RWPE1 (cell line): ENCODE data around the gene KRT32.
"Not testable (repeated sequence)": the region's sequence is repeated elsewhere in the genome, so short reads cannot be mapped to it uniquely, and the experiment has no call there.

Experiments used
- CTCF ChIA-PET: fragments of 350-600 bp; sonication (Branson Sonifier 250); formaldehyde crosslinking; extraction: SDS; loops from one replicate; lab custom pipeline; 2021; lab: Yijun Ruan, JAX
- POLR2A ChIA-PET: fragments of 400-600 bp; formaldehyde crosslinking; extraction: SDS; loops from one replicate; lab custom pipeline; 2020; ENCODE audit warnings: antibody characterized with exemption; ENCODE audit not compliant: low non-redundant PET; lab: Yijun Ruan, JAX
- DNase-seq: peaks from one replicate; pipeline ENCODE4 v3.0.0; 2012; ENCODE audit warnings: low spot score
- H3K27ac ChIP-seq: fragments of 450-650 bp; 2 replicates; pipeline ENCODE4 v1.5.1; 2017
- CTCF ChIP-seq: fragments of 450-650 bp; conservative IDR thresholded peaks from 2 replicates; pipeline ENCODE4 v1.5.1; 2017; ENCODE audit warnings: low read depth, mild to moderate bottlenecking

The KRT32 gene

GRCh38 chr17:41429667-41430066, 37.5 kb downstream of the KRT32 start:
- no peak for DNase-seq
- TF ChIP-seq CTCF: no peak
- H3K27ac ChIP-seq: no peak overlapping the region
- CTCF ChIA-PET: no interaction called here
- POLR2A ChIA-PET: no interaction called here

- TF ChIP-seq CTCF: no peak
- DNase-seq: no peak
- POLR2A ChIA-PET: no interaction called here
Observed at GRCh38 chr17:41428591-41429291, 38.4 kb downstream of the KRT32 start.

GRCh38 chr17:41424111-41424635, 43.0 kb downstream of the KRT32 start, which contains the start of gene KRT37:
Gene KRT37, minus strand, starts transcription at chr17:41424585. Its CDS starts 62 bp downstream, at chr17:41424523.
- no peak for DNase-seq
- ChIA-PET CTCF (no interaction called here), POLR2A (no interaction called here)
- H3K27ac ChIP-seq: no peak within 1 kb of the TSS
- TF ChIP-seq CTCF: no peak

More at GRCh38 chr17:41428591-41429291, 38.4 kb downstream of the KRT32 start:
- no peak overlapping the region for H3K27ac ChIP-seq
- CTCF ChIA-PET: interaction anchor here (0.7 to 1.0 kb wide), 2 partner anchors 11 to 558 kb away, joined by 3 read pairs; no protein-coding TSS in a partner anchor

DNA sequence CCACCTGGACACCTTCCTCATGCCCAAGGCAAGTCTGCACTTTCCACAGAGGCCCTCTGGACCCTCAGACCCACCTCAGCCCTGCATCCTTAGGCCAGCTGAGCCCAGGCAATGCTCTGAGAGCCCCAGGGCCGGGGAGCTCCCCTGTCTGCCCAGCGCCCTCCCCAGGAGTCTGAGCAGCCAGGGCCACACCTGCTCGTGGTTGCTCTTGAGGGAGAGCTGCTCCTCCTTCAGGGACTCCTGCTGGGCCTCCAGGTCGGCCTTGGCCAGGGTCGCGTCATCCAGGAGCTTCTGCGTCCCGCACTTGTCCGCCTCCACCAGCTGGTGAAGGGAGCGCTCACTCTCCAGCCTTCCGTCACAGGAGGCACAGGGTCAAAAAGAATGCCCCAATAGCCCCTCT, 44.6 kb downstream of the KRT32 start:
- H3K27ac ChIP-seq: peak overlapping the region; percentile 98
- CTCF ChIA-PET: interaction anchor here (0.6 to 0.7 kb wide), 3 partner anchors 88 to 705 kb away, joined by 3 to 4 read pairs (median 4); partner anchors contain the start of gene KRT15
- POLR2A ChIA-PET, DNase-seq: not testable (repeated sequence)

DNA sequence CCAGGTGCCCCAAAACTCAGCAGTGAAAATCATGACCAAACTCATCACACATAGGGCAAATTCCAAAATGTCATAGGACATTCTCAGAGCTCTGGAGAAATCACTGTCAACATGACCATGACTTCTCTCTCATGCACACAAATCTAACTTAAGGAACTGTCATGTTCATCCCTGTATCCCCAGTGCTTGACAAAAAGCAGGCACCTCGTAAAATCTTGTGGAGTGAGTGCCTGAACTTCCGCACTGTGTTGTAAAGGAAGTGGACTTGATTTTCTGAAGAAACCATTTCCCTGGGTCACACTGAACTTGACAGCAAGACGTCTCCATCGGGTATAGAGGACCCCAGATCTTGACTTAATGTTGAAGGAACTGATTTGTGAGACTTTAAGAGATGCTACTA, 45.6 kb downstream of the KRT32 start:
- TF ChIP-seq CTCF: no peak
- no peak for DNase-seq
- CTCF ChIA-PET: interaction anchor here (1.0 kb wide), 1 partner anchor 457 kb away, joined by 3 read pairs; no protein-coding TSS in a partner anchor
- H3K27ac ChIP-seq: peak overlapping the region; percentile 98
- POLR2A ChIA-PET: no interaction called here

- peak overlapping the region; percentile 98 for H3K27ac ChIP-seq
- TF ChIP-seq CTCF: no peak
- ChIA-PET CTCF (interaction anchor here (1.0 kb wide), 1 partner anchor 457 kb away, joined by 3 read pairs; no protein-coding TSS in a partner anchor), POLR2A (no interaction called here)
- DNase-seq: peak; percentile 70
Observed at GRCh38 chr17:41421116-41421515, 46.1 kb downstream of the KRT32 start.

- ChIA-PET POLR2A (no interaction called here), CTCF (no interaction called here)
- peak; percentile 76 for DNase-seq
- no peak for TF ChIP-seq CTCF
- peak overlapping the region; percentile 98 for H3K27ac ChIP-seq
Observed at GRCh38 chr17:41420134-41420533, 47.1 kb downstream of the KRT32 start.
